Endothelial cell of umbilical vein (primary cell): ENCODE measurements around the gene SMAD2. TPM values are rescaled to one million over a fixed set of nuclear protein-coding genes. Genes with fewer than 3 reads are reported as not detected.

Source experiments
- BruUV-seq: library from RNA; stranded (reverse); fragments of 400-500 nt; replicated peaks from 2 replicates; lab custom pipeline; 2021; lab: Mats Ljungman, UMichigan
- CTCF ChIA-PET: fragments of 300-600, 350-600 bp; sonication (Branson Sonifier 250); formaldehyde crosslinking; loops from one replicate; lab custom pipeline; 2021; ENCODE audit warnings: antibody characterized with exemption, inconsistent platforms; lab: Charles Lee
- POLR2A ChIA-PET: fragments of 300-600, 350-600 bp; sonication (Branson Sonifier 250); formaldehyde crosslinking; loops from one replicate; lab custom pipeline; 2021; ENCODE audit warnings: antibody characterized with exemption, inconsistent platforms; lab: Charles Lee
- DNase-seq: peaks from one replicate; pipeline ENCODE4 v3.0.0-alpha.2; 2011; ENCODE audit warnings: low read depth, low spot score
- FAIRE-seq: peaks from 2 replicates; lab custom pipeline; 2011; peaks lifted over from hg19 to GRCh38; lab: Jason Lieb, UNC
- H2AFZ ChIP-seq: 2 replicates; pipeline ENCODE4 v1.6.0; 2012; ENCODE audit warnings: low read depth, low read length, control low read depth, inconsistent platforms
- H3K27ac ChIP-seq: 2 replicates; pipeline ENCODE4 v1.5.1; 2011; ENCODE audit warnings: low read depth, mild to moderate bottlenecking, control low read depth, low read length, moderate library complexity; ENCODE audit not compliant: insufficient read depth
- H3K27me3 ChIP-seq, 2 experiments: 2 replicates each; pipeline versions ENCODE4 v1.6.0 to v1.6.1; 2011; ENCODE audit warnings: low read length in 2 of 2, mixed read lengths in 1 of 2; ENCODE audit not compliant: control insufficient read depth in 2 of 2, insufficient read depth in 2 of 2
- H3K36me3 ChIP-seq, 2 experiments: 2 replicates in 1 of 2; 3 replicates in 1 of 2; pipeline ENCODE4 v1.5.1; 2011; ENCODE audit warnings: low read length in 2 of 2, mild to moderate bottlenecking in 1 of 2, moderate library complexity in 1 of 2; ENCODE audit not compliant: control insufficient read depth in 2 of 2, insufficient read depth in 2 of 2; ENCODE audit errors: extremely low read depth in 1 of 2
- H3K4me1 ChIP-seq: 3 replicates; pipeline ENCODE4 v1.5.1; 2011; ENCODE audit warnings: mild to moderate bottlenecking, low read length; ENCODE audit not compliant: control insufficient read depth, insufficient read depth; ENCODE audit errors: extremely low read depth
- H3K4me2 ChIP-seq: 2 replicates; pipeline ENCODE4 v1.6.1; 2011; ENCODE audit warnings: low read length, control low read depth, mixed read lengths; ENCODE audit not compliant: insufficient read depth
- H3K4me3 ChIP-seq, 3 experiments: fragments of 200-600 bp in 1 of 3; sonication (generic), shearing (Covaris generic) in 1 of 3; replicated peaks in 1 of 3; 2 replicates each; pipeline ENCODE4 v1.5.1; 2011 to 2016; ENCODE audit warnings: control low read depth in 3 of 3, low read length in 3 of 3, mild to moderate bottlenecking in 2 of 3, inconsistent platforms in 1 of 3, low read depth in 1 of 3, moderate library complexity in 1 of 3; ENCODE audit not compliant: insufficient read depth in 1 of 3
- H3K79me2 ChIP-seq: 2 replicates; pipeline ENCODE4 v1.6.0; 2012; ENCODE audit warnings: low read length, inconsistent platforms; ENCODE audit not compliant: control insufficient read depth, insufficient read depth
- H3K9ac ChIP-seq: replicated peaks from 2 replicates; pipeline ENCODE3; 2011; ENCODE audit warnings: low read length, control low read depth; ENCODE audit not compliant: insufficient read depth; ENCODE audit errors: extremely low read depth
- H3K9me1 ChIP-seq: replicated peaks from 3 replicates; pipeline ENCODE4 v1.6.0; 2011; ENCODE audit warnings: mild to moderate bottlenecking, low read length; ENCODE audit not compliant: control insufficient read depth, insufficient read depth; ENCODE audit errors: extremely low read depth
- H3K9me3 ChIP-seq: replicated peaks from 2 replicates; pipeline ENCODE4 v1.5.1; 2012; ENCODE audit warnings: low read length, inconsistent platforms; ENCODE audit not compliant: control insufficient read depth, insufficient read depth
- H4K20me1 ChIP-seq: replicated peaks from 2 replicates; pipeline ENCODE3; 2011; ENCODE audit warnings: mild to moderate bottlenecking, low read length; ENCODE audit not compliant: control insufficient read depth, insufficient read depth; ENCODE audit errors: extremely low read depth
- EZH2 ChIP-seq: IDR thresholded peaks from 2 replicates; pipeline ENCODE4 v1.6.1; 2012; ENCODE audit warnings: borderline replicate concordance, low read depth, mild to moderate bottlenecking, moderate library complexity, low read length, inconsistent platforms; ENCODE audit not compliant: severe bottlenecking
- FOS ChIP-seq: IDR thresholded peaks from 2 replicates; pipeline ENCODE4 v1.6.1; 2011; ENCODE audit warnings: mild to moderate bottlenecking, low read length, moderate library complexity, borderline replicate concordance; ENCODE audit not compliant: insufficient read depth
- GATA2 ChIP-seq: IDR thresholded peaks from 2 replicates; pipeline ENCODE4 v1.7.0; 2011; ENCODE audit warnings: low read depth, mild to moderate bottlenecking, moderate library complexity, mixed read lengths, low read length; ENCODE audit not compliant: insufficient read length, insufficient read depth
- JUN ChIP-seq: IDR thresholded peaks from 2 replicates; pipeline ENCODE4 v1.6.1; 2011; ENCODE audit warnings: borderline replicate concordance, low read depth; ENCODE audit not compliant: insufficient read length, insufficient read depth
- MAX ChIP-seq: IDR thresholded peaks from 2 replicates; pipeline ENCODE4 v1.6.1; 2011; ENCODE audit not compliant: insufficient read depth, insufficient read length
- MYC ChIP-seq: IDR thresholded peaks from one replicate; pipeline ENCODE4 v1.6.1; 2011; ENCODE audit warnings: mild to moderate bottlenecking, low read depth, low read length
- POLR2AphosphoS5 ChIP-seq: IDR thresholded peaks from 2 replicates; pipeline ENCODE4 v1.6.1; 2012; ENCODE audit warnings: low read depth, mild to moderate bottlenecking, control low read depth, low read length, moderate library complexity; ENCODE audit not compliant: insufficient read depth
- dilution Hi-C: fragments of 300-500 bp; cut with MboI; formaldehyde crosslinking; loops from one replicate; pipeline ENCODE4 v1.15.0; 2019; ENCODE audit warnings: low sequenced_read_pairs; ENCODE audit not compliant: extremely low pct_ligation_motif_present
- intact Hi-C: fragments of 100-400 bp; cut with micrococcal nuclease; formaldehyde crosslinking; loops from one replicate; pipeline ENCODE4 v1.10.0; 2022
- polyA plus RNA-seq, 4 experiments: library from polyadenylated mRNA; depleted of rRNA in 3 of 4; stranded (reverse) in 3 of 4; unstranded in 1 of 4; fragments of >200 nt; gene quantifications; 2 replicates each; pipeline versions ENCODE4 v1.2.1 to v1.2.3, GENCODE V29; 2011 to 2012; ENCODE audit warnings: missing spikeins in 1 of 4
- total RNA-seq: library from RNA; stranded (reverse); gene quantifications from 2 replicates; pipeline ENCODE4 v1.2.3, GENCODE V29; 2021
- TF ChIP-seq, protein P1 (sequence below), 2 donors: IDR thresholded peaks; 1 replicate in 1 of 2; 2 replicates in 1 of 2; pipeline ENCODE4 v1.5.1; 2011; ENCODE audit warnings: low read length in 2 of 2, mild to moderate bottlenecking in 2 of 2, moderate library complexity in 2 of 2, control low read depth in 1 of 2, inconsistent platforms in 1 of 2, low read depth in 1 of 2; ENCODE audit not compliant: insufficient read depth in 1 of 2; ENCODE audit errors: extremely low read depth in 1 of 2

The SMAD2 gene
- total and polyA plus RNA-seq, 2 donors (not counting 3 experiments of a cell fraction or from before 2014, with no cell fraction given), result 40.3 to 123 TPM

GRCh38 chr18:47817017-47817794, 113.3 kb downstream of the SMAD2 start:
- Histone ChIP-seq H2AFZ (no peak overlapping the region), H3K27ac (no peak overlapping the region), H3K9me1 (no peaks in the 10 kb centered on the region), H3K27me3 (no peaks in the 10 kb centered on the region), H3K4me3 (no peak overlapping the region), H3K9ac (no peak overlapping the region), H3K9me3 (no peaks in the 10 kb centered on the region), H3K36me3 (no peaks in the 10 kb centered on the region), H3K79me2 (no peaks in the 10 kb centered on the region), H3K4me1 (no peaks in the 10 kb centered on the region), H3K4me2 (no peak overlapping the region), H4K20me1 (no peaks in the 10 kb centered on the region)
- TF ChIP-seq POLR2AphosphoS5 (no peak), EZH2 (no peak), MAX (no peak), MYC (no peak), FOS (no peak), GATA2 (no peak), JUN (no peak)
- TF ChIP-seq, protein P1, sequence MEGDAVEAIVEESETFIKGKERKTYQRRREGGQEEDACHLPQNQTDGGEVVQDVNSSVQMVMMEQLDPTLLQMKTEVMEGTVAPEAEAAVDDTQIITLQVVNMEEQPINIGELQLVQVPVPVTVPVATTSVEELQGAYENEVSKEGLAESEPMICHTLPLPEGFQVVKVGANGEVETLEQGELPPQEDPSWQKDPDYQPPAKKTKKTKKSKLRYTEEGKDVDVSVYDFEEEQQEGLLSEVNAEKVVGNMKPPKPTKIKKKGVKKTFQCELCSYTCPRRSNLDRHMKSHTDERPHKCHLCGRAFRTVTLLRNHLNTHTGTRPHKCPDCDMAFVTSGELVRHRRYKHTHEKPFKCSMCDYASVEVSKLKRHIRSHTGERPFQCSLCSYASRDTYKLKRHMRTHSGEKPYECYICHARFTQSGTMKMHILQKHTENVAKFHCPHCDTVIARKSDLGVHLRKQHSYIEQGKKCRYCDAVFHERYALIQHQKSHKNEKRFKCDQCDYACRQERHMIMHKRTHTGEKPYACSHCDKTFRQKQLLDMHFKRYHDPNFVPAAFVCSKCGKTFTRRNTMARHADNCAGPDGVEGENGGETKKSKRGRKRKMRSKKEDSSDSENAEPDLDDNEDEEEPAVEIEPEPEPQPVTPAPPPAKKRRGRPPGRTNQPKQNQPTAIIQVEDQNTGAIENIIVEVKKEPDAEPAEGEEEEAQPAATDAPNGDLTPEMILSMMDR (IDR thresholded peaks at IDR 0.05; ENCODE audit: extremely low read depth in 1 of 2, insufficient read depth in 1 of 2, low read depth in 1 of 2, low read length in 2 of 2), result no peak
- FAIRE-seq (no peak), DNase-seq (no peak)
- ChIA-PET POLR2A (no interaction called here), CTCF (no interaction called here)
- intact Hi-C loops, result no loop called here
- dilution Hi-C loops, result no loop called here
- no TSS peak for BruUV-seq
